NOMO-1 treated with DMSO at 0.1 percent for 48 hours (cell line): Measurements from ENCODE around the gene NLGN2.

ENCODE experiments used
- DNase-seq: peaks from one replicate; lab custom pipeline; 2025; ENCODE audit not compliant: unreplicated experiment; lab: John Stamatoyannopoulos, UW

The NLGN2 gene

DNA sequence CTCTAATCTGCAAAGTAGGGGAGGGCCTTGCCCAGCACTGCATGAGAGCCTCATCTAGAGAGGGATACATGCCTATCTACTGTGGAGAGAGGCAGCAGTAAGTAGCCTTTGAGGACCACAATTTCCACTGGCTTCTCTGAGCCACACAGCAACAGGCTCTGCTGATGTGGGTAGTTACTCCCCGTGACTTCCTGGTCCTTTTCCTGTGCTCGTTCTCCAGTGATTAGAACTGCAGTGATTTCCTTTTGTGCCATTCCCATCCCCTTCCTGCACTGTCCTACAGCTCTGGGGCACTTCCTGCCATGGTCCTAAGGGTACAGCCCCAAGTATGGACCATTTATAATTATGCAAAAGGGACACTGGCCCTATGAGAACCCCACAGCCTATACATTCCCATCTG, 16.3 kb upstream of the NLGN2 start:
- no peak for DNase-seq

- DNase-seq = no peak
Measured at GRCh38 chr17:7392696-7393612, 14.7 kb upstream of the NLGN2 start.

GRCh38 chr17:7393613-7394451, 13.8 kb upstream of the NLGN2 start:
- peak; percentile 14 for DNase-seq

GRCh38 chr17:7394452-7395191, 13.0 kb upstream of the NLGN2 start, which contains the start of gene PLSCR3:
Gene PLSCR3, minus strand, starts transcription at chr17:7394525. Its CDS starts 415 bp downstream, at chr17:7394110.
- DNase-seq = peak; percentile 72

GRCh38 chr17:7396147-7396546, 11.5 kb upstream of the NLGN2 start:
- DNase-seq = no peak

DNA sequence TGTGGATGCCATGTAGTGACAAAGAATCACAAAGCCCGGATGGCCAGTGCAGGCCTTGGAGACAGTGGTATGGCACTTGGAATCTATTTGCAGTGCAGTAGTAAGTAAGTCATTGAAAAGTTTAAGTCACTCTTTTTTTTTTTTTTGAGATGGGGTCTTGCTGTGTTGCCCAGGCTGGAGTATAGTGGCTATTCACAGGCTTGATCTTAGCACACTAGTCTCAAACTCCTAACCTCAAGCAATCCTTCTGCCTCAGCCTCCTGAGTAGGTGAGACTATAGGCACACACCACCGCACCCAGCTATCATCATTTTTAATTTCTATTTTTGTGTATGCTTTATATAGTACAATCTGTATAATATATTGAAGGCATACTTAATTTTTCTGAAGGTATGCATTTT, 9.0 kb upstream of the NLGN2 start:
- DNase-seq = no peak

DNA sequence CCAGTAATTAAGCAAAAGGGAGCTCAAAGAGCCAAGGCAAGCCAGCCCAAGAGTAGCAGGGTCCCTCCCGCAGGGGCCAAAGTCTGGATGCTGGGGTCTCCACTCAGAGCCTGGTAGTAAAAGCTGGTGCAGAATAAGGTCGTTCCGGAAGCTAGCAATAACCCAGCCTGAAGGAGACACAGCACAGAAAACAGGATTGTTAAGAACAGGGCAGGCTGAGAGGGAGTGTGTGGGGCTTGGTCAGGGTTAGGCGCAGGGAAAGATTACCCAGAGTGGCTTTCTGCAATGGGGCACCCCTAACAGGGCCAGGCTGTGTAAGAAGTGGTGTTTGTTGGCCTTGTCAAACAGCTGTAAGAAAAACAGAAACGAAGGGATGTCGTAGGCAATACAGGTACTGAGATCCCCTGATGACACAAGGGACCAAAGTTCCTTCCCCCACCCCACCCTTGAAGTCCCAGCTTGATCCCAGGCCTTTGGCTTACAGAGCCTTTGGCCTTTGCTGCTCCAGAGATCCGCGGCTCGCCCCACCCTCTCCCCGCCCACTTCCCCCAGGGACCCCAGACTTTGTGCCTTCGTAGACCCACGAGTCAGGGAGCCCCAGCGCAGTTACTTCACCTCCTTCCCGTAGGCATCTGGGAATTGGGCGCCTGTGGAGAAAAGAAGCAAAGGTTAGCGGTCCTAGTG, 4.5 kb upstream of the NLGN2 start:
- DNase-seq = no peak

- DNase-seq = peak; percentile 63
Measured at GRCh38 chr17:7403727-7403976, 4.0 kb upstream of the NLGN2 start.

DNA sequence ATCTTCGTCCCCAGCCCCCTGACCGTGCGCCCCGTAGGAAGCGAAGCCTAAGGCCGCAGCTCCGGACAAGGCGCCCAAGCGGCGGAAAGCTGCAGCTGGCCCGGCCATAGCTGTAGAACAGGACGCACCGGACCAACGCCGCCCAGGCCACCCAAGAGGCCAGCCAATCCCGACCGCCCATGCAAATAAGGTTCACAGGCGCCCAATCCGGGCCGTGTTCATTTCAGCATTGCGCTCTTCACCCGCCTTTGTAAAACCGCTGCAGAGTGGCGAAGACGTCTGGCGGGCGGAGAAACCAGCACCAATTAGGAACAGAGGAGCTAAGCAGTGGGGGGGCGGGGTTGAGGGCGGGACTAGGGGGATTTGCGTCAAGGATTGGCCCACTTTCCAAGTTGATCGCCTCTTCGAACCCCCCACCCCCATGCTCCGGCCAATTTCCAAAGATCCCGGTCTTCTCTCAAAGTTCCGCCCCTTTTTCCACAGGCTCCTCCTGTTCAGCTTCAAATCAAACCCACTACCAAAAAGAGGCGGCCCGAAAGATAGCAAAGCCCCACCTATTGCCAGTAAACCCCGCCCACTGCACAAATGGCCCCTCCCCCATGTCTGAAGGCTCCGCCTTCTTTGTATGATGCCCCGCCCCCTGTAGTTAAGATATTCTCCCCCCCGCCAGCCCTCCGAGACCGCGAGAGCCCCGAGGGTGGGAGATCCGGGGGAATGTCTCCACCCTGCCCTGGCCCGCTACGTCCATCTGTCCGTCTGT, 3.5 kb upstream of the NLGN2 start, which contains the start of gene TMEM256:
Gene TMEM256 (minus strand): TSS at position 121 of the 760 bp plus-strand sequence. CDS start 13 bp downstream, at position 108.
- DNase-seq = peak; percentile 98

DNA sequence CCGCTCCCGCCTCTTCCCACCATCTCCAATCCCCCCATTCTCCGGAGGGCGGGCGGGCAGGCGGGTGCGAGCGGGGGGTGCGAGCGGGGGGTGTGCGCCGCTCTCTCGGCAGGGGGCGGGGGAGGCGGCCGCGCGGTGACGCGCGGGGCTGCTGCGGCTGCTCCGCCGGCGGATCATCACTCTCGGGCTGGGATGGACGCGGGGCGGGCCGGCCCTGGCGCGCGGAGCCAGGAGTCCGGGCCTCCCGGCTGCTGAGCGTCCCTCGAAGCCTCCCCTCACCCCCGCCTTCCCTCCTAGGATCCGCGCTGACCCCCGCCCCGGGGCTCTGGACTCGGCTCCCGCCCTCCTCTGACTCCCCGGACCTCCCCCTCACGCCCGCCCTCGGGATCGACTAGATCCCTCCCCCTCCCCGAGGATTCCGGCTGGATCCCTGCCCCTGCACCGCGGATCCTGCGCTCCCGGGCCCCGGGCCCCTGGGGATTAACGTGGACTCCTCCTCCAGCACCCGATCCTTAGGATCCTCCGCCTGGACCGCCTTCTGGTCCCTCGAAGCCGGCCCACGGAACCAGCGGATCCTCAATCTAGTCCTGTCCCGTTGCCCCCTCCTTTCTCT, 2.8 kb upstream of the NLGN2 start:
- no peak for DNase-seq

GRCh38 chr17:7405350-7406234, 2.1 kb upstream of the NLGN2 start:
- no peak for DNase-seq

GRCh38 chr17:7406235-7406825, 1.3 kb upstream of the NLGN2 start:
- DNase-seq = no peak

GRCh38 chr17:7407082-7407481, 563 bp upstream of the NLGN2 start:
- no peak for DNase-seq

GRCh38 chr17:7408252-7408727, 645 bp downstream of the NLGN2 start:
- DNase-seq = no peak

DNA sequence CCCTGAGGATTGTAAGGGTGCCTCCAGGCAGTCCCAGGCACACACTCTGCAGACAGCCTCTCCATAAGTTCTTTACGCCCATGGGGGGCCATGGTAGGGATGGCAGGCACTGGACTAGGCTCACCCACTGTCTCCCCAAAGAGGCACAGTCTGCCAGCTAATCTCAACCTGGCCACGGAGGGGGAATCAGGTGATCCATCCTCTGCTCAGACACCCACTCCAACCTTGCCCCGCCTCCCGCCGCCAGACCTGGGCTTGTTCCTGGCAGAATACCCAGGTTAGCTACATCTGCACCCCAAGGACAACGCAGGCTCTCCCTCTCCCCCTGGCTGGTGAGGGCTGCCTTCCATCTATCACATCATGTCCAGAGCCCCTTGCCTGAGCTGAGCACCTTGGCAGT, 1.2 kb downstream of the NLGN2 start:
- no peak for DNase-seq

- no peak for DNase-seq
Measured at GRCh38 chr17:7409716-7410115, 2.1 kb downstream of the NLGN2 start.

GRCh38 chr17:7410634-7411426, 3.2 kb downstream of the NLGN2 start:
- DNase-seq = no peak
